NCI-H446 treated with DMSO at 0.1 percent for 48 hours (cell line): Measurements from ENCODE around the gene USP6NL.

Experiments
- DNase-seq: peaks from one replicate; lab custom pipeline; 2025; lab: John Stamatoyannopoulos, UW

The USP6NL gene

DNA sequence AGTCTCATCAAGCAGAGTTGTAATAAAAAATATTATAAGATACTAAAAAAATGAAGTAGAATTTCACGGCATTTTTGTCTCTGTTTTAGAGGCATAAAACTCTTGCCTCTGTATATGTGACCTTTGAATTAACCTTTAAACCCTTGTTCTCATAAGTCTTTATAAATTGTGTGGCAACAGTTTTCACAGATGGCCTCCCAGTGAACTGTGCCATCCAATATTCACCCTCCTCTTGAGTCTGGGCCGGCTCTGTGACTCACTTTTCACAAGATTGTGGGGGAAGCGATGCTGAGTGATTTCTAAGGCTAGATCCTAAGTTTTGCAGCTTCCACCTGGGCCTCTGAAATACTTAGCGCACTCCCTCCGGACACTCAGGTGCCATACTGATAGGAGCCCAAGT, 4.6 kb upstream of the USP6NL start:
- no peak for DNase-seq

DNA sequence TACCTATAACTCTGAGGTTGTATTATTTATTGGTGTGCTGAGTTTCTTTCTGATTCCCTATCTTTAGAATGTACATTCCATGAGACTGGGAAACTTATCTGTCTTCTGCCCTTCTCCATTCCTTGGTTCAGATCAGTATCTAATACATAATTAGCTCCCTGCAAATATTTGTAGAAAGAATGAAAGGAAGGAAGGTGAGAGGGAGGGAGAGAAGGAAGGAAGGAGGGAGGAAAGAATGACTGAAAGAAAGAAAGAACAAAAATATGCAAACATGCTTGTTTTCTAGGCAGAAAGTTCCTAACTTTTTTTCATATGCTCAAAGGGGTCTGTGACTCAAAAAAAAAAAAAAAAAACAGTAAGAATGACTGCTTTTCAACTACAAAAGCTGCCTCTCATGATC, 3.9 kb upstream of the USP6NL start:
- DNase-seq, result no peak

DNA sequence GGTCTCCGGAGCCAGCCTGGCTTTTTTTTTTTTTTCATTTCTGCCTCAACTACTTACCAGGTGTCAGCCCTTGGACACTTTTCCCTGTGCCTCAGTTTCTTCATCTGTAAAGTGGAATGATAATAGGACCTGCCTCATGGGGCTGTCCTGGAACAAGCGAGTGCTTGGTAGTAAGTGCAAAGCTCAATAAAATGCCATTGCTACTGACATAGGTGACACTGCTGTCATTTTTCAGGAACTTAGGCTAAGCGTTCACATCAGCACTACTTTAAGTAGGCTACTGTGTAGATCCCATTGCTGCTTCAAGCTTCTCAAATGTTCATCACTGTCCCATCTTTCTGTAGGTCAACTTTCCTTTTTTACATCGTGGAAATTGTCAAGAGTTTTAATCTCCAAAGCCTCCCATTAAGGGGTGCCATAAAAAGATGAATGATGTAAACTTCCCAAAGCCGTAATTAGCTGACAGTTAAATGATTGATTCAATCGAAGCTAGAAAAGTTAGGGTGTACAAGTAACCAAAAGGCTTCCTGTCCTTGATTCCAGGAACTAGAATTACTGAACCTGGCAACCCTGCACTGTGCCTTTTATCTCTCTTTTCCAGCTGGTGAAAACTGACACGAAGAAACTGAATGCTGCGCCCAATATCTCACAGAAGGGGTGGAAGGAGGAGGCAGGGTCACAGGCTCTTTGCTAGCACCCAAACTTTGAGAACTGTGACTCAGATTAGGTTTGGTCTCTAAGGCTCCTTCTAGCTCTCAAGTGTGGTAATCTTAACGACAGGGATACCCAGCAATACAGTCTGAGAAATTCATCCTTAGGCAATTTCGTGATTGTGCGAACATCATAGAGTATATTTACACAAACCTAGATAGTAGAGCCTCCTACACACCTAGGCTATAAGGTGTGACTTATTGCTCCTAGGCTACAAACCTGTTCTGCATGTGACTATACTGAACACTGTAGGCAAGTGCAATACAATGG, 861 bp upstream of the USP6NL start:
- no peak for DNase-seq

DNA sequence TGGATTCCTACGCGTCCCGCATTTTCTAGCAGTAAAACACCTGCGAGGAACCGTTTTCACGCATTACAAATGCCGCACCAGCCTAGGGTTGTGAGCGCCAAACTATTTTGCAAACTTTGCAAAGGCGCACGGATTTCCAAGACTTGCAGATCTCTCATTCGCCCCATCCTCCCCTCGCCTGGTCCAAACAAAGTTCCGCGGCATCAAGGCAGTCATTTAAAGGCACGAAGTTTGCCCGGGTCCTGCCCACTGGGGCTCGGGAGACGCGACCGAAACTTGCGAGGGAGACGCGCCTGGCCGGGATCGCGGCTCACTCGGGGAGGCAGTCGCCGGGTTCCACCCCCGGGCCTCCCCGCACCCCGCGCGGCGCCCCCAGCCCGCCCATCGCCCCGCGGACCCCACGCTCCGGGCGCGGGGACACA, 613 bp downstream of the USP6NL start:
- no peak for DNase-seq

DNA sequence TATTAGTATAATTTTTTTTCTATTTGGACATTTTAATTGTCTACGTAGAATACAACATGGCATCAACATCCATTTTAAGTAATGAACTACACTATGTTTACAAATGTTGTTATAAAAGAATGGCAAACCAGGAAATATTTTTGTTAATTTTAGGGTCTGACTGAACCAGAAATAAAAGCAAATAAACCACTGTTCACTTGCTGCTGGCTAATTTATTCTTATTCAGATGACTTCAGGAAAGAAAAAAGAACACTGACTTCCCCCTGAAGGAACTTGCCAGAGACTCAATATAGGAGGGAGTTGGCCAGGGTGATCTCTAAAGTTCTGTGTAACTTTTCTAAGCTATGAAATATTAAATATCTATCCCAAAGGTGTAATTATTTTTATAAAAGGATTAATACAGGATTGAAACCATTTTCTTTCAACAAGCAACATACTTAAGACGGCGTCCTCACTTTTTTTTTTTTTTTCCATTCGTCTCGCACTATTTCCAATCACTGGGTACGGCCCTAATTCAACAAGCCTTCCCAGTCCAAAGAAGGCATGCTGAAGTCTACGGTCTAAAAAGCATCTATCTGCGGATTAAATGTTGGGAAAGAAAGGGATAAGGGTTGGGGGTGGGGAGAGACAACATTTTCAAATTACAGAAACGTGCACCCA, 1.2 kb downstream of the USP6NL start:
- no peak for DNase-seq

DNA sequence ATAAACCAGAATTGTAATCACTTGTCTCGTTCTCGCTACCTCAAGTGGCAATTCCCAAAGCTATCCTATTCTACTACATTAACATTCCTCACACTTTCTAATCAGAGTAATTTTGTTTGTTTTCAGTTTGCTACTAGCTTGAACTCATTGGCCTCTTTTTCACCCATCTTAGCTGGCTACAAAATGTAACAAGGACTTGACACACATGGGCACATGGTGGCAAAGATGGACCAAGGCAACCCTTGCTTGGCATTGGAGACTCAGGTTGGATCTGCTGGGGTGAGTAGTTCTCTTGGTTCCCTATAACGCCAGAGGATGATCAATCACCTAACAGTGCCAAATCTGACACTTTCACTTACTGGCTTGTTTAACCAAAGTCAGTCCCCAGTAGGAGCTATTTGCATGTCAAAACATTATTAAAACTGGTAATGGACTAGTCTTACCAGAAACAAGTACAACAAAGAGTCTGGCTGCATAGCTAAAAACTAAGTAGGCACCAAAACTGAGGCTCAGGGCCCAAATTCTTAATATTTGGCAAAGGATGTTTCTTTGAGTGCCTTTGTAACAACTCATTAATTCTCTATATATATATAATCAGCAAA, 1.9 kb downstream of the USP6NL start:
- DNase-seq, result no peak

DNA sequence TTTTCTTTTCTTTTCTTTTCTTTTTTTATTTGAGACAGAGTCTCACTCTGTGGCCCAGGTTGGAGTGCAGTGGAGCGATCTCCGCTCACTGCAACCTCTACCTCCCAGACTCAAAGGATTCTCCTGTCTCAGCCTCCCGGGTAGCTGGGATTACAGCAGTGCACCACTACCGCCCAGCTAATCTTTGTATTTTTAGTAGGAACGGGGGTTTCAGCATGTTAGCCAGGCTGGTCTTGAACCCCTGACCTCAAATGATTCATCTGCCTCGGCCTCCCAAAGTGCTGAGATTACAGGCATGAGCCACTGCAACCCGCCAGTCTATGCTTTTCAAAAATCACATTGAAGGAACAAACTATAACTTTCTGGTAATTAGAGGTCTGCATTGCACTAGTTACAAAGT, 2.4 kb downstream of the USP6NL start:
- no peak for DNase-seq

DNA sequence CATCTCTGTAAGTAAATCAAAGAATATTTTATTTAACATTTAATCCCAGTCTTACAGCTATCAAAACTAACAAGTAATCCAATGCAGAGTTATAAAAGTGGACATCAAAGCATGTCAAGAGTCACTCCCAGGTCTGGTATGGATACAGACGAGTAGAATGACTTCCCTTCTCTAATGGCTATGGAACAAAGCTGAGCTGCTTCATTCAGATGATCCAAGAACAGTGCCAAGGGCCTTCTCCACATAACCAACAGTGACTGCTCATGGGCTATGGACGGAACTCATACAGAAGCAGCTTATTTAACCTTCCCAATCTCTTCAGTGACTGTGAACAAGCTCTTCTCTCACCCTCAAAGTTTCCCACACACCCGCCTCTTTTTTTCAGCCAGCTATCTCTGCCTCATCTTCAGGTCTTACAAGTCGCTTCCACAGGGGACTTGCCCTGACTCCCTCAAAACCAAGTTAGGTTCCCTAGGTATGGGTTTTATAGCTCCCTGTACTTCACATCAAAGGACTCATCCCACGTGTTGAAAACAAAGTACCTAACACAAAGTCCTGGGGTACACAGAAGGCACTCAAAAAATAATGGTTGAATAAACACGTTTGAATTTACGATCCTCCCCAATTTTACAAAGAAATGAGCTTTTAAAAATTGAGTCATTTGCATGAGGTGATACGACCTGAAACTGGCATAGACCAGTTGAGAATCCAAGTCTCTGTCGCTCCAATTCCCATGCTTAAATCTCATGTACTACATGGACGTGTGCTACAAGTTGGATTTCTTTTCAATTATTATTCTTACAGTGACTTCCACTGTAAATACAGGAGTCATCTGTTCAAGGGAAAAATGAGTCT, 3.1 kb downstream of the USP6NL start:
- DNase-seq, result no peak

DNA sequence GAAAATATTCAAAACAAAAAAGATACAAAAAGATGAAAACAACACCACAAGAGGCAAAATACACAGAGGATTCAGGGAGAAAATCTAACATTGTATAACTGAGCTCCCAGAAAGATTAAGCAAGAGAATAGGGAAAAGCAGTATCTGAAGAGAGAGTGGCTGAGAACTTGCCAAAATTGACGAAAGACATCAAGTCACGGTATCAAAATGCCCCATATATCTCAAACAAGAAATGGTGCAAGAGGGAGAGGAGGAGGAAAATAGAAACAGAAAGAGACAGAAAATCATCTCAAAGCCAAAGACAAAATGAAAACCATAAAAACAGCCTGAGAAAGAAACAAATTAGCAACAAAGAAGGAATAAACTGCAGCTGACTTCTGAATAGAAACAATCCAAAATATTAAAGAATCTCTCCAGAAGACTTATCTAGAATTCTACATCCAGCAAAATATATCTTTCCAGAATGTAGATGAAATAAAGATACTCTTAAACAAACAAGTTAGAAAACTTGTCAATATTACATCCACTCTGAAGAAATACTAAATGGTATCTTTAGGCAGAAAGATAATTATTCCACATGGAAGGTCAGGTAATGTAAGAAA, 5.5 kb downstream of the USP6NL start:
- DNase-seq, result no peak

DNA sequence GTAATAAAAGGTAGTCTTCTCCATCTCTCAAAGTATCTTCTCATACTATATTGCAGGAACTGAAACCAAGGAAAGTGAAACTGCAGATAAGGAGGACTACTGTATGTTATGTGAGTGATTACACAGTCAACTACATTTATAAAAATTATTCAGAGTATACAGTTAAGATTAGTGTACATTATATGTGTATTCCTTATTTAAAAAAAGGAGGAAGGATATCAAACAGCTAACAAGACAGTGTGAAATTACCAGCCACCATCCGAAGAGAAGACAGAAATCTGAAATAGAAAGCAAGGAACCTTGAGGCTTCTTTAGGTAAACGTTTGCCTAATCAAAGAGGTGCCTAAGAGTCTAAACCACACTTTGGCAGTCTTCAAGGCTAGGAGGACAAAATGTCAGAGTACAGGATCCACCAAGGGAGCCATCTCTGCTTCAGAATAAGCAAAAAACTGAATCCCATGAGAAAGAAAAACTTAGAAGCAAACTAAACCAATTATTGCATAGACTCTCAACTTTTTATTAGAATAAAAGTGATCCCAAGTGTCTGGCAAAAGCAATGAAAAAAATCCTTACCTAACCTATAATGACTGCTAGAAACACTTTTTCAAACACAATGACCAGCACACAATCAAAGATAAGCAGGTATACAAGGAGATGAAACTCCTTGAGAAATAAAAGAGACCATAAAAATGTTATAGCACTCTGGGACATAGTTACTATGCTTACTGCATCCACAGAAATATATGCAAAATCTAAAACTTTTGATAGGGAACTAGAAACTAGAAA, 6.4 kb downstream of the USP6NL start:
- no peak for DNase-seq

DNA sequence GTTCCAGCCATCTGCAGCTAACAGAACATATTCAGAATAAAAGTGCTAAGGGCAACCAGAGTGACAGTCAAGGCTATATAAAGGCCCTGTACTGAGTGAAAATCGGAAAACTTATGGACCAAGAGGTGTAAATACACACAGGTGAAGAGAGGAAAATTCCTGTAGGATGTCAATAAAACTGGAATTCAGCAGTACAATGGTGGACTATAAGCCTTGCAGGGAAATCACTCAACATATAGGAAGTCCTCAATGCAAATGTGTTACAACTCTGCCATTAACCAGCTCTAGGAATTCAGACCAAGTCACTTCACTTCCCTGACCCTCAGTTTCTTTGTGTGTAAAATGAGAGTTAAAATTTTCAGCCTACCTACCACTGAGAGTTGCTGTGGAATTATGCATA, 7.7 kb downstream of the USP6NL start:
- DNase-seq, result no peak

DNA sequence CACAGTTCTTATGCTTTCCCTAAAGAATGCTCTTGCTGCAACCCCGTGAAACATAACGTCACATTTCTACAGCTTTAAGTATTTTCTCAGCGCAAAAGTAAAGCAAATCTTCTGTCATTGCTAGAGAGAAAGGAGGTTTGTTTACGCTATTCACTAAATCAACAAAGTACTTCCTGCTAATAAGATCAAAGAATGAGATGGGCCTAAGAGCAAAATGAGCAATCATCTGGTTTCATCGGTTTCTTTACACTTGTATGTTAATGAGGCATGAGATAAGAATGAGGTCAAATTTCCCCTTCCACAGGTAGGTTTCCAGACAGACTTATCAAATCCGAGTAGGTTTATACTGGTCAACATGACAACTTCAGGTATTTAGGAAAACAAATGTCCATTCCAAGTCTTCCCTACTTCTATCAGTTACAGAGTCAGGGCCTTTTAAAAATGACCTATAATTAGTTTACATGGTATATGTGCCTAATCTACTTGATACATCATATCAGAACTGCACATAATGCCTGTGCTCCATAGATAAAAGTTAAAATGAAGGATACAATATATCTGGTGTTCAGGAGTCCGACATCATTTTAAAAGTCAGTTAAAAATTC, 8.4 kb downstream of the USP6NL start:
- DNase-seq, result no peak

DNA sequence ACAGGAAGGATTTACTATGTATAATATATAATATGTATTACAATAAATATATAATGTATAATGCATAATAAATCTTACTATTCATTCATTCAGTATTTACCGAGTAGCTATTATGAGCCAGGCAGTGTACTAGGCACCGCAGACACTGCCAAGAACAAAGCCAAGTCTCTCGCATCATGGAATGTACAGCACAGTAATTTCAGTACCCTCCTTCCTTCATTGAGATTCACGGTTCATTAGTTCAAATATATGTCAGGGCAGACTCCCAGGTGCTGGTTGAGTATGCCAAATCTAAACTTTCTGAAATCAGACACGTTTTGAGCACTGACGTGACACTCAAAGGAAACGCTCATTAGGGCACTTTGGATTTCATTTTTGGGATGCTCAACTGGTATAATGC, 9.1 kb downstream of the USP6NL start:
- DNase-seq, result no peak

DNA sequence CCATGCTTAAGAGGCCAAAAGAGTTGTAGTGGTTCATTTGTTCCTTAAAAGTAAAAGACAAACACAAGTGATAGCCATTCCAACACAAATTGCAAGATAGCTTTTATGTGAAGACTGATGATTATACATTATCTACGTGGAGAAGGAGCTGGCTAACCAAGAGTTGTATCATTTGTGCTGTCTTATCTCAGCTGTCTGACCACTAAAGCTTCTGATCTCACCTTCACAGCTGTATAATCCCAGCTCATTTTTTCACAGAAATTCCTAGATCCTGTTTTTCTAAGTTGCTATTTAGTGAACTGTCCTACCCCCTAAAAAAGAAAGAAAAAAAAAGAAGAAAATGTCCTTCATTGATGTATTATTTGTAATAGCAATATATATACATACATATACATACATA, 9.8 kb downstream of the USP6NL start:
- DNase-seq, result no peak

DNA sequence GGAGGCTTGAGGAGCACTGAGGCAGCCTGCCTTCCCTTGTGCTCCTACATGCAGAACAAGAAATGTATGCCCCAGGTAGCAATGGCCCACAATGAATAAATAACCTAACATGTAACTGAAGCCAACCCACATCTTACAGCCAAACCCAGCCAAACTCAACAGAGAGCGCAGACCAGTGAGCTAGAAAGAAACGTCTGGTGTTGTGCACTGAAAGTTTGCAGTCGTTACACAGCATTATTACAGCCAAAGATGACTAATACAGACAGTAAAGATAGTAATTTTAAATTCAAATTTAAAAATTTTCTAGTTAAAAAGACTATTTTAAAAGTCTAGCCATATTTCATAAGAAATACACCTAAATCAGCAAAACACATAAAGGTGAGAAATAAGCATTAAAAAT, 11.2 kb downstream of the USP6NL start:
- no peak for DNase-seq

DNA sequence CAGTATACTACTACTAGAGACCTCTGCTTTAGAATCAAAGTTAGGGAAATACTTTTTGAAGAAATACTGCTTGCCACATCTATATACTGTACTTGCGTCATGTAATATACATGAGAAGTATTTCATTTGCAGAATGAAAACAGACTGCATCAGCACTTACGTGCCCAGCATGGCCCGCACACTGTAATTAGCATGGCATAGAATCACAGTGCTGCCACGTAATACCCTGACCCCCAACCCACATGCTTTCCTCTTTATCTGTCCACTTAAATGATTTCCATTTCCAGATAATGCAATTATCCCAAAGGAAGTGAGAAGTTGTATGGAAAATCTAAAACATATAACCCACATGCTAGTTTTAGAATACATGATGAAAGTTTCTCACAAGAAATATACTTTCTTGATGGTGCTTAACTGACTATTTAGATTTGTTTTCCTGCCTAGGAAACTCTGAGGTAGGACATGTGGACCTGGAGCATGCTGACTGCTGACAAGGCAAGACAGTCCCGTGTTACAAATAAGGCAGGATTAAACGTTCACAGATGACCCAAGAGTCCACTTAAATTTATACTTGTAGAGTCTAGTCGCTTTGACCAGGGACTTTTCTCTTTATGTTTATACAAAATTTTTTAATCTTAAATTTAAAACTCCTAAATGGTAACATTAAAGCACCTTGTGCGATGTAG, 12.6 kb downstream of the USP6NL start:
- no peak for DNase-seq

DNA sequence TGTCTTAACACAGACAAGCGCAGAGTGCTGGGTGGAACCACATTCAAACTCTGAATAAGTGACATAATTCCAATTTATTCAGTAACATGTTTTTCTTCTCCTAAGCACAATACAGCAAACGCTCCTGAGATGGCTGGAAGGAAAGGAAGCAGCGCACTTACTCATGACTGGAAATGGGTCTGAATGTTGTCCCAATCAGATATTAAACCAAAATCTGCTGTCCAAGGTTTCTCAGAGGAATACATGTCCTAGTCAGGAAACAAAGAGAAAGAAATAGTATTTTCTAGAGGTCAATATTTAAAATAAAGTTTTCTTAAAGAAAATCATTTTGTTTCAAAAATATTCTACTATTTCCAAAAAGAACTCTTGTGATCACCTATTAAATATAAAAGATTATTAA, 14.0 kb downstream of the USP6NL start:
- DNase-seq, result no peak

DNA sequence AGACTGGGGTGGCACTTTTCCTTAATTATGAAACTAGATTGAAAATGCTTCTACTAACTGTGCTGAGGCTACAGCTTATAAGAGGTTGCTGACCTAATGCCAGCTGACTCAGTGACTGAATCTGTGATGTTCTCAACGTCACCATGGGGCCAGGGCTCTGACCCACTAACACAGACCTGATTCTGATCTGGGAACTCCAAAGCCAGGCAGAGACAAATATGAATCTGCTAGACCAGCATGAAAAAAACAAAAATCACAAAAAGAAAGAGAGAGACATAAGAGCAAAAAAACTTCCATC, 16.1 kb downstream of the USP6NL start:
- DNase-seq, result no peak

DNA sequence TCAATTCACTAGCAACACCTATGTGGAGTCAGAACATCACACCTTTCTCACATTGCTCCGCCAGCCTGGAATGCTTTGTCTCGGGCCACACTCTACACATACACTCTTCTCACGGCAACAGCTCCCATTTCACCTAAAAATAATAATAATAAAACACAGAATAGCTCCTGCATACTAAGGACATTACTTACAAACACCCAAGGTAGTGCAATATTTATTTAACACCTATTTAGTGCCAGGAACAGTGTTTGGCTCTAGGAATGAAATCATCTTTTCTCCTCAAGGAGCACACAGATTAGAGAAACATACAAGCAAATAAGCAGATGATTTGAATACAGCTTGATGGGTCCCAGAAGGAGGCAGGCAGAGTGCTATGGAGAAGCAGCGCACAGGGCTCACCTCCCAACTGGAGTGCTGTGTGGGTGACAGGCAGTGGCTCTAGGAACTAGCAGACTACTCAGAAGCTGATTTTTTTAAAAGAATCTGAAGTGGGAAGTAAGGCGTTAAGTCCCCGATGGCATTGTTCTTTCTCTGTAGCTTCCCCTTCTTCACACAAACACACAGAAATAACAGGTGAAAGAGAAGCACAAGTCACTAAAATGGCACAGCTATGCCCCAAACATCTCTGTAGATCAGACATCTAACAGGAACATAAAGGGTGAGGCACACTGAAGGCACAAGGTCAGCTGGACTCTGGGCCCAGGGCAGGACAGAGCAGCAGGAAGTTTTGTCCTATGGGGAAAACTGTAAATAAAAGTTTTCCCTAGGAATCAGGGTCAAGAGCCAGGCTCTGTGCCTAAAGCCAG, 16.7 kb downstream of the USP6NL start:
- DNase-seq, result no peak
